NB4 (cell line): Measurements from ENCODE around the gene SLC26A6.

Source experiments
- DNase-seq: peaks from one replicate; pipeline ENCODE4 v3.0.0; 2010; ENCODE audit warnings: low read depth
- H3K4me3 ChIP-seq: one replicate; pipeline ENCODE4 v1.5.1; 2011; ENCODE audit warnings: mild to moderate bottlenecking, low read depth, low read length, moderate library complexity
- CTCF ChIP-seq: IDR thresholded peaks from one replicate; pipeline ENCODE4 v1.5.1; 2012; ENCODE audit warnings: low read depth, low read length
- MAX ChIP-seq: IDR thresholded peaks from 2 replicates; pipeline ENCODE4 v1.6.1; 2011; ENCODE audit warnings: low read depth, low read length
- MYC ChIP-seq: IDR thresholded peaks from 2 replicates; pipeline ENCODE4 v1.6.1; 2011; ENCODE audit warnings: low read depth, low read length
- POLR2A ChIP-seq: IDR thresholded peaks from 2 replicates; pipeline ENCODE4 v1.6.1; 2011; ENCODE audit warnings: mild to moderate bottlenecking; ENCODE audit not compliant: insufficient read length; ENCODE audit errors: extremely low read depth

SLC26A6 gene

GRCh38 chr3:48652923-48653715 is 17.9 kb upstream of the SLC26A6 start:
- DNase-seq: no peak
- TF ChIP-seq MAX: no peak
- TF ChIP-seq MYC: no peak
- no peak for TF ChIP-seq CTCF
- TF ChIP-seq POLR2A: no peak
- H3K4me3 ChIP-seq: no peak overlapping the region

- no peak overlapping the region for H3K4me3 ChIP-seq
- DNase-seq: no peak
- TF ChIP-seq MAX (no peak), MYC (no peak), CTCF (no peak), POLR2A (no peak)
Observed at GRCh38 chr3:48651771-48652170, 16.5 kb upstream of the SLC26A6 start.

GRCh38 chr3:48650723-48651122 is 15.5 kb upstream of the SLC26A6 start:
- H3K4me3 ChIP-seq: no peak overlapping the region
- no peak for DNase-seq
- TF ChIP-seq MYC: no peak
- no peak for TF ChIP-seq POLR2A
- no peak for TF ChIP-seq CTCF
- TF ChIP-seq MAX: no peak

- no peak for TF ChIP-seq CTCF
- TF ChIP-seq MYC: no peak
- no peak for TF ChIP-seq POLR2A
- no peak for TF ChIP-seq MAX
- DNase-seq: no peak
- H3K4me3 ChIP-seq: no peak overlapping the region
Observed at GRCh38 chr3:48648188-48648850, 13.1 kb upstream of the SLC26A6 start.

GRCh38 chr3:48647714-48648113 is 12.5 kb upstream of the SLC26A6 start:
- no peak for DNase-seq
- TF ChIP-seq POLR2A: no peak
- no peak for TF ChIP-seq CTCF
- no peak for TF ChIP-seq MYC
- TF ChIP-seq MAX: no peak
- H3K4me3 ChIP-seq: no peak overlapping the region
